ENCODE data around the gene METTL22. TPM values are rescaled to one million over a fixed set of nuclear protein-coding genes. Genes with fewer than 3 reads are reported as not detected.

The METTL22 gene
- total RNA-seq, 1 experiment from 2014 or later: 39.8 TPM

DNA sequence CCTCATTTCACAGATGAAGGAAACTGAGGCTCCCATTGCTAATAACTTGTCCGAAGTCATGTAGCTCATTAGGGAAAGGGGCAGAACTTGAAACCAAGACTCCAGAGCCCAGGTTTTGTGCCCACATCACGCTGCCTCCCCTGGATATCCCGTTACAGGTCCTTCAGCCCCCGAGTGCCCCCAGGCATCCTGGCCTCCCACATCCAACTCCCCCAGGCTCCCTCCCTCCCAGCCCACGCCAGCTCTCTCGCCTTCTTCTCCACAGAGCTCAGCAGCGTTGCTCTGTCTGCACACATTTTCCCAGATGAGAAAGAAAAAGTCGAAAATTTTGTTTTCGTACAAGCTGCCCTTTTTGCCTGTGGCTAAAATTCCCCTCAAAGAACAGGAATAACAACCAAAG is 14.3 kb upstream of the METTL22 start:
- H3K36me3 ChIP-seq (ENCODE audit: control insufficient read depth, insufficient read depth, low read length): no peaks in the 10 kb centered on the region
- TF ChIP-seq CTCF (IDR thresholded peaks at IDR 0.05; ENCODE audit: insufficient read depth in 1 of 2, low read depth in 1 of 2, low read length in 1 of 2, severe bottlenecking in 1 of 2, unreplicated experiment in 1 of 2): no peak
- no peak overlapping the region for H3K4me3 ChIP-seq (ENCODE audit: low read depth, low read length)
- ChIA-PET POLR2A (no interaction called here), CTCF (no interaction called here)
- BruUV-seq (replicated peaks): no TSS peak
- H3K4me1 ChIP-seq: no peaks in the 10 kb centered on the region
- Mint-ChIP-seq H3K4me1 (ENCODE audit: low read depth, unreplicated experiment) (no peaks in the 10 kb centered on the region), H3K4me3 (ENCODE audit: unreplicated experiment) (no peak overlapping the region), H3K27ac (ENCODE audit: unreplicated experiment) (no peak overlapping the region), H3K27me3 (ENCODE audit: insufficient read depth, unreplicated experiment) (peaks cover 6% of the 10 kb centered on the region), H3K36me3 (ENCODE audit: insufficient read depth, unreplicated experiment) (no peaks in the 10 kb centered on the region), H3K9me3 (ENCODE audit: unreplicated experiment) (peaks cover 2% of the 10 kb centered on the region)
- H3K9me3 ChIP-seq: no peaks in the 10 kb centered on the region
- intact Hi-C loops (cut with micrococcal nuclease; ENCODE audit: unreplicated experiment): no loop called here
- DNase-seq: no peak
- no peaks in the 10 kb centered on the region for H3K27me3 ChIP-seq (replicated peaks; ENCODE audit: control insufficient read depth, insufficient read depth, low read length)

GRCh38 chr16:8611122-8611521 is 10.4 kb upstream of the METTL22 start:
- Histone ChIP-seq H3K4me3 (ENCODE audit: low read depth, low read length) (no peak overlapping the region), H3K27me3 (replicated peaks; ENCODE audit: control insufficient read depth, insufficient read depth, low read length) (no peaks in the 10 kb centered on the region), H3K4me1 (no peaks in the 10 kb centered on the region), H3K36me3 (ENCODE audit: control insufficient read depth, insufficient read depth, low read length) (no peaks in the 10 kb centered on the region), H3K9me3 (no peaks in the 10 kb centered on the region)
- H3K4me3 Mint-ChIP-seq (ENCODE audit: unreplicated experiment): no peak overlapping the region
- no peaks in the 10 kb centered on the region for H3K36me3 Mint-ChIP-seq (ENCODE audit: insufficient read depth, unreplicated experiment)
- no peak for TF ChIP-seq CTCF (IDR thresholded peaks at IDR 0.05; ENCODE audit: insufficient read depth in 1 of 2, low read depth in 1 of 2, low read length in 1 of 2, severe bottlenecking in 1 of 2, unreplicated experiment in 1 of 2)
- intact Hi-C loops (cut with micrococcal nuclease; ENCODE audit: unreplicated experiment): no loop called here
- peaks cover 9% of the 10 kb centered on the region for H3K27me3 Mint-ChIP-seq (ENCODE audit: insufficient read depth, unreplicated experiment)
- no TSS peak for BruUV-seq (replicated peaks)
- no peak for DNase-seq
- H3K4me1 Mint-ChIP-seq (ENCODE audit: low read depth, unreplicated experiment): no peaks in the 10 kb centered on the region
- ChIA-PET CTCF (interaction anchor here (0.7 kb wide), 1 partner anchor 406 kb away, joined by 8 read pairs; no protein-coding TSS in a partner anchor), POLR2A (no interaction called here)
- H3K9me3 Mint-ChIP-seq (ENCODE audit: unreplicated experiment): no peaks in the 10 kb centered on the region
- no peak overlapping the region for H3K27ac Mint-ChIP-seq (ENCODE audit: unreplicated experiment)

DNA sequence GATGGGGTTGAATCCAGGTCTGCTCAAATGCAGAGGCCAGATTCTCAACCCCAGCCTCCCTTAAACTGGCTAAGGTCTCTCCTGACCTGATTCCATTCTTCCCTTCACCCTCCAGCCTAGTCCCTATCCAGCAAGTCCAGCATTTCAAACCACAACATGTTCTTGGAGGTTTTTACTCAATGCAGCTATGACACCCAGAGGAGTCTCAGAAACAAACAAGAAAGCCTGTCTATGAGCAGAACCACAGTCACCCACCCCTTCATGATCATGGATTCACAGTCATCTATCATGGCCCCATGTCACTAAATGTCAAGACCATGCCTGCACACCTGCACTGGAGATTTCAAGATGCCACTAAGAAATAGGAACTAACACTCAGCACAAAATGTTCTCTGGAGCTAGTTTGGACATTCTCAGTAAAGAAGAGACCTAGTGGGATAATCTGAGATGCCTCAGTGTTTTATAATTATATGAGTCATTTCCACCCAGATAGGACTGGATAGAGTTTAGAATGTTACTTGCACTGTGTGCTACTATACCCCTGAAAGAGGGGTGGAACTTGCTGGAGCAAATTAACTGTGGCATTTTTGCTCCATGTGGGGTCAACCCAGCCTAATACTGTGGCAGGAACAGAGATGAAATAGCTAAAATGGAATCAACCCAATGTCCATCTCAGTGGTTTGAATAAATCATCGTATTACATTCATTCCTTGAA is 9.5 kb upstream of the METTL22 start:
- no peaks in the 10 kb centered on the region for H3K9me3 Mint-ChIP-seq (ENCODE audit: unreplicated experiment)
- intact Hi-C loops (cut with micrococcal nuclease; ENCODE audit: unreplicated experiment): no loop called here
- Histone ChIP-seq H3K4me3 (ENCODE audit: low read depth, low read length) (no peak overlapping the region), H3K9me3 (no peaks in the 10 kb centered on the region), H3K36me3 (ENCODE audit: control insufficient read depth, insufficient read depth, low read length) (no peaks in the 10 kb centered on the region), H3K4me1 (no peaks in the 10 kb centered on the region), H3K27me3 (replicated peaks; ENCODE audit: control insufficient read depth, insufficient read depth, low read length) (no peaks in the 10 kb centered on the region)
- H3K4me1 Mint-ChIP-seq (ENCODE audit: low read depth, unreplicated experiment): no peaks in the 10 kb centered on the region
- CTCF ChIA-PET: no interaction called here
- TF ChIP-seq CTCF (IDR thresholded peaks at IDR 0.05; ENCODE audit: insufficient read depth in 1 of 2, low read depth in 1 of 2, low read length in 1 of 2, severe bottlenecking in 1 of 2, unreplicated experiment in 1 of 2): no peak
- H3K27ac Mint-ChIP-seq (ENCODE audit: unreplicated experiment): no peak overlapping the region
- no TSS peak for BruUV-seq (replicated peaks)
- no peak overlapping the region for H3K4me3 Mint-ChIP-seq (ENCODE audit: unreplicated experiment)
- H3K36me3 Mint-ChIP-seq (ENCODE audit: insufficient read depth, unreplicated experiment): no peaks in the 10 kb centered on the region
- peaks cover 6% of the 10 kb centered on the region for H3K27me3 Mint-ChIP-seq (ENCODE audit: insufficient read depth, unreplicated experiment)
- no peak for DNase-seq
- POLR2A ChIA-PET: no interaction called here

Measured in Caco-2 (cell line).